Measurements from ENCODE around the gene ABHD14A. TPM values are rescaled to one million over a fixed set of nuclear protein-coding genes. Genes with fewer than 3 reads are reported as not detected.

ABHD14A gene
- total and polyA plus RNA-seq, 2 of the 13 experiments (the other 11 are each of a cell fraction or from before 2014, with no cell fraction given): 29.5 to 46.9 TPM

DNA sequence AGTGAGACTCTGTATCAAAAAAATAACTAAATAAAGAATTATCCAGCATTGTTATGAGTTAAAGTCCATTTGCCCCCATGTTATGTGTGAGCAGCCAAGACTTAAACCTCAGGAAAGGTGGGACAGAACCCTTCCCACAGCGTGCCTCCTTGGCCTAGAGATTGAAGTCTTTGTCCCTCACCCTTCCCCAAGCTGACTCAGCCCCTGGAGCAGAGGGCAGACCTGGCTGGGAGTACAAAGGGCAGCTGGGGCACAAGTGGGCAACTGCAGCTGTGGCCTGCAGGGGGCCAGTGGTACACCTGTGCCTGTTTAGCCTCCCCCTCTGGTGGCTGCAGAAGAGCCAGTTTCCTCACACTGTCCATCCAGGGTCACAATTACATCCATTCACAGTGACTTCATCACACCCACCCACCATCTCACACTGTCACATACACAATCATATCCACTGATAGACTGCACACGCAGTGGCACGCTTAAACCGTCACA is 7.5 kb downstream of the ABHD14A start (continued):
- no peak for TF ChIP-seq ZNF616 (CRISPR knock-in tag; IDR thresholded peaks at IDR 0.05; ENCODE audit: low read depth)
- TF ChIP-seq ZNF432 (CRISPR knock-in tag; IDR thresholded peaks at IDR 0.05; ENCODE audit: borderline replicate concordance): no peak
- TF ChIP-seq, protein P1, sequence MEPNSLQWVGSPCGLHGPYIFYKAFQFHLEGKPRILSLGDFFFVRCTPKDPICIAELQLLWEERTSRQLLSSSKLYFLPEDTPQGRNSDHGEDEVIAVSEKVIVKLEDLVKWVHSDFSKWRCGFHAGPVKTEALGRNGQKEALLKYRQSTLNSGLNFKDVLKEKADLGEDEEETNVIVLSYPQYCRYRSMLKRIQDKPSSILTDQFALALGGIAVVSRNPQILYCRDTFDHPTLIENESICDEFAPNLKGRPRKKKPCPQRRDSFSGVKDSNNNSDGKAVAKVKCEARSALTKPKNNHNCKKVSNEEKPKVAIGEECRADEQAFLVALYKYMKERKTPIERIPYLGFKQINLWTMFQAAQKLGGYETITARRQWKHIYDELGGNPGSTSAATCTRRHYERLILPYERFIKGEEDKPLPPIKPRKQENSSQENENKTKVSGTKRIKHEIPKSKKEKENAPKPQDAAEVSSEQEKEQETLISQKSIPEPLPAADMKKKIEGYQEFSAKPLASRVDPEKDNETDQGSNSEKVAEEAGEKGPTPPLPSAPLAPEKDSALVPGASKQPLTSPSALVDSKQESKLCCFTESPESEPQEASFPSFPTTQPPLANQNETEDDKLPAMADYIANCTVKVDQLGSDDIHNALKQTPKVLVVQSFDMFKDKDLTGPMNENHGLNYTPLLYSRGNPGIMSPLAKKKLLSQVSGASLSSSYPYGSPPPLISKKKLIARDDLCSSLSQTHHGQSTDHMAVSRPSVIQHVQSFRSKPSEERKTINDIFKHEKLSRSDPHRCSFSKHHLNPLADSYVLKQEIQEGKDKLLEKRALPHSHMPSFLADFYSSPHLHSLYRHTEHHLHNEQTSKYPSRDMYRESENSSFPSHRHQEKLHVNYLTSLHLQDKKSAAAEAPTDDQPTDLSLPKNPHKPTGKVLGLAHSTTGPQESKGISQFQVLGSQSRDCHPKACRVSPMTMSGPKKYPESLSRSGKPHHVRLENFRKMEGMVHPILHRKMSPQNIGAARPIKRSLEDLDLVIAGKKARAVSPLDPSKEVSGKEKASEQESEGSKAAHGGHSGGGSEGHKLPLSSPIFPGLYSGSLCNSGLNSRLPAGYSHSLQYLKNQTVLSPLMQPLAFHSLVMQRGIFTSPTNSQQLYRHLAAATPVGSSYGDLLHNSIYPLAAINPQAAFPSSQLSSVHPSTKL (CRISPR knock-in tag; IDR thresholded peaks at IDR 0.05): peak; percentile 68
- no peak for TF ChIP-seq ZNF329 (CRISPR knock-in tag; IDR thresholded peaks at IDR 0.05; ENCODE audit: low read depth)
- TF ChIP-seq, protein P2, sequence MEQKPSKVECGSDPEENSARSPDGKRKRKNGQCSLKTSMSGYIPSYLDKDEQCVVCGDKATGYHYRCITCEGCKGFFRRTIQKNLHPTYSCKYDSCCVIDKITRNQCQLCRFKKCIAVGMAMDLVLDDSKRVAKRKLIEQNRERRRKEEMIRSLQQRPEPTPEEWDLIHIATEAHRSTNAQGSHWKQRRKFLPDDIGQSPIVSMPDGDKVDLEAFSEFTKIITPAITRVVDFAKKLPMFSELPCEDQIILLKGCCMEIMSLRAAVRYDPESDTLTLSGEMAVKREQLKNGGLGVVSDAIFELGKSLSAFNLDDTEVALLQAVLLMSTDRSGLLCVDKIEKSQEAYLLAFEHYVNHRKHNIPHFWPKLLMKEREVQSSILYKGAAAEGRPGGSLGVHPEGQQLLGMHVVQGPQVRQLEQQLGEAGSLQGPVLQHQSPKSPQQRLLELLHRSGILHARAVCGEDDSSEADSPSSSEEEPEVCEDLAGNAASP (CRISPR knock-in tag; IDR thresholded peaks at IDR 0.05; ENCODE audit: borderline replicate concordance): peak; percentile 65; the same call in 1 of the 2 replicates
- peak; percentile 43; the same call in 1 of the 2 replicates for TF ChIP-seq TGIF2 (CRISPR knock-in tag; IDR thresholded peaks at IDR 0.05)
- peak; percentile 98 for TF ChIP-seq HNF4A (CRISPR knock-in tag; IDR thresholded peaks at IDR 0.05)
- peak; percentile 61 for TF ChIP-seq SKI (IDR thresholded peaks at IDR 0.05; ENCODE audit: partially characterized antibody)
- TF ChIP-seq ZNF670 (CRISPR knock-in tag; IDR thresholded peaks at IDR 0.05; ENCODE audit: borderline replicate concordance): peak; percentile 59; the same call in 1 of the 2 replicates
- TF ChIP-seq JARID2 (CRISPR knock-in tag; IDR thresholded peaks at IDR 0.05; ENCODE audit: insufficient replicate concordance): no peak
- TF ChIP-seq, protein P3, sequence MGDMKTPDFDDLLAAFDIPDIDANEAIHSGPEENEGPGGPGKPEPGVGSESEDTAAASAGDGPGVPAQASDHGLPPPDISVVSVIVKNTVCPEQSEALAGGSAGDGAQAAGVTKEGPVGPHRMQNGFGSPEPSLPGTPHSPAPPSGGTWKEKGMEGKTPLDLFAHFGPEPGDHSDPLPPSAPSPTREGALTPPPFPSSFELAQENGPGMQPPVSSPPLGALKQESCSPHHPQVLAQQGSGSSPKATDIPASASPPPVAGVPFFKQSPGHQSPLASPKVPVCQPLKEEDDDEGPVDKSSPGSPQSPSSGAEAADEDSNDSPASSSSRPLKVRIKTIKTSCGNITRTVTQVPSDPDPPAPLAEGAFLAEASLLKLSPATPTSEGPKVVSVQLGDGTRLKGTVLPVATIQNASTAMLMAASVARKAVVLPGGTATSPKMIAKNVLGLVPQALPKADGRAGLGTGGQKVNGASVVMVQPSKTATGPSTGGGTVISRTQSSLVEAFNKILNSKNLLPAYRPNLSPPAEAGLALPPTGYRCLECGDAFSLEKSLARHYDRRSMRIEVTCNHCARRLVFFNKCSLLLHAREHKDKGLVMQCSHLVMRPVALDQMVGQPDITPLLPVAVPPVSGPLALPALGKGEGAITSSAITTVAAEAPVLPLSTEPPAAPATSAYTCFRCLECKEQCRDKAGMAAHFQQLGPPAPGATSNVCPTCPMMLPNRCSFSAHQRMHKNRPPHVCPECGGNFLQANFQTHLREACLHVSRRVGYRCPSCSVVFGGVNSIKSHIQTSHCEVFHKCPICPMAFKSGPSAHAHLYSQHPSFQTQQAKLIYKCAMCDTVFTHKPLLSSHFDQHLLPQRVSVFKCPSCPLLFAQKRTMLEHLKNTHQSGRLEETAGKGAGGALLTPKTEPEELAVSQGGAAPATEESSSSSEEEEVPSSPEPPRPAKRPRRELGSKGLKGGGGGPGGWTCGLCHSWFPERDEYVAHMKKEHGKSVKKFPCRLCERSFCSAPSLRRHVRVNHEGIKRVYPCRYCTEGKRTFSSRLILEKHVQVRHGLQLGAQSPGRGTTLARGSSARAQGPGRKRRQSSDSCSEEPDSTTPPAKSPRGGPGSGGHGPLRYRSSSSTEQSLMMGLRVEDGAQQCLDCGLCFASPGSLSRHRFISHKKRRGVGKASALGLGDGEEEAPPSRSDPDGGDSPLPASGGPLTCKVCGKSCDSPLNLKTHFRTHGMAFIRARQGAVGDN (CRISPR knock-in tag; IDR thresholded peaks at IDR 0.05): no peak; the same call in 1 of the 2 replicates
- no peak for TF ChIP-seq ZFP62 (CRISPR knock-in tag; IDR thresholded peaks at IDR 0.05)
- 0 out of 2 replicates have a peak, but pooled peaks have one; percentile 16 for TF ChIP-seq ZNF652 (CRISPR knock-in tag; IDR thresholded peaks at IDR 0.05; ENCODE audit: borderline replicate concordance, low read depth)
- TF ChIP-seq, protein P4, sequence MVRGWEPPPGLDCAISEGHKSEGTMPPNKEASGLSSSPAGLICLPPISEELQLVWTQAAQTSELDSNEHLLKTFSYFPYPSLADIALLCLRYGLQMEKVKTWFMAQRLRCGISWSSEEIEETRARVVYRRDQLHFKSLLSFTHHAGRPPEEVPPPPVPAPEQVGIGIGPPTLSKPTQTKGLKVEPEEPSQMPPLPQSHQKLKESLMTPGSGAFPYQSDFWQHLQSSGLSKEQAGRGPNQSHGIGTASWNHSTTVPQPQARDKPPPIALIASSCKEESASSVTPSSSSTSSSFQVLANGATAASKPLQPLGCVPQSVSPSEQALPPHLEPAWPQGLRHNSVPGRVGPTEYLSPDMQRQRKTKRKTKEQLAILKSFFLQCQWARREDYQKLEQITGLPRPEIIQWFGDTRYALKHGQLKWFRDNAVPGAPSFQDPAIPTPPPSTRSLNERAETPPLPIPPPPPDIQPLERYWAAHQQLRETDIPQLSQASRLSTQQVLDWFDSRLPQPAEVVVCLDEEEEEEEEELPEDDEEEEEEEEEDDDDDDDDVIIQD (CRISPR knock-in tag; IDR thresholded peaks at IDR 0.05; ENCODE audit: low read depth): peak; percentile 15; the same call in 1 of the 2 replicates
- no peak for TF ChIP-seq SRF (IDR thresholded peaks at IDR 0.05; ENCODE audit: low read depth, low read length)
- no peak for TF ChIP-seq ZNF337 (CRISPR knock-in tag; IDR thresholded peaks at IDR 0.05; ENCODE audit: borderline replicate concordance, low read depth)
- TF ChIP-seq PHF5A (CRISPR knock-in tag; IDR thresholded peaks at IDR 0.05; ENCODE audit: low read depth, unreplicated experiment): peak; percentile 94

All from HepG2 (cell line).